ENCODE results near the gene DOCK11. TPM values are rescaled to one million over a fixed set of nuclear protein-coding genes. Genes with fewer than 3 reads are reported as not detected.
"Not testable (repeated sequence)": the region's sequence is repeated elsewhere in the genome, so short reads cannot be mapped to it uniquely, and the experiment has no call there.

The DOCK11 gene
- total RNA-seq, 1 donor from 2014 or later = 0.26 TPM

GRCh38 chrX:118694638-118695037, 199.0 kb downstream of the DOCK11 start:
- peak in 1 of 2 donors; percentile 14 for DNase-seq (ENCODE audit: low read depth in 2 of 2)

GRCh38 chrX:118698516-118699170, 203.0 kb downstream of the DOCK11 start:
- DNase-seq (ENCODE audit: low read depth in 2 of 2) = peak in 1 of 2 donors; percentile 10

GRCh38 chrX:118702741-118703140, 207.1 kb downstream of the DOCK11 start:
- no peak for DNase-seq (ENCODE audit: low read depth in 2 of 2)

- no peak for DNase-seq (ENCODE audit: low read depth in 2 of 2)
These were observed 211.1 kb downstream of the DOCK11 start for GRCh38 chrX:118706681-118707080.

GRCh38 chrX:118714521-118714920, 218.9 kb downstream of the DOCK11 start:
- DNase-seq (ENCODE audit: low read depth in 2 of 2) = no peak

GRCh38 chrX:118715917-118716316, 220.3 kb downstream of the DOCK11 start:
- not testable (repeated sequence) for DNase-seq (ENCODE audit: low read depth in 2 of 2)

GRCh38 chrX:118716833-118717232, 221.2 kb downstream of the DOCK11 start:
- DNase-seq (ENCODE audit: low read depth in 2 of 2) = not testable (repeated sequence)

- DNase-seq (ENCODE audit: low read depth in 2 of 2) = no peak
These were observed 222.2 kb downstream of the DOCK11 start for GRCh38 chrX:118717678-118718391.

- DNase-seq (ENCODE audit: low read depth in 2 of 2) = no peak
These were observed 223.1 kb downstream of the DOCK11 start for GRCh38 chrX:118718737-118719136.

- no peak for DNase-seq (ENCODE audit: low read depth in 2 of 2)
These were observed 224.6 kb downstream of the DOCK11 start for GRCh38 chrX:118720058-118720707.

- no peak for DNase-seq (ENCODE audit: low read depth in 2 of 2)
These were observed 227.8 kb downstream of the DOCK11 start for GRCh38 chrX:118723376-118723775.

- no peak for DNase-seq (ENCODE audit: low read depth in 2 of 2)
These were observed 228.8 kb downstream of the DOCK11 start for GRCh38 chrX:118724365-118724764.

GRCh38 chrX:118724775-118725174, 229.2 kb downstream of the DOCK11 start:
- DNase-seq (ENCODE audit: low read depth in 2 of 2) = no peak

- DNase-seq (ENCODE audit: low read depth in 2 of 2) = no peak
These were observed 230.8 kb downstream of the DOCK11 start for GRCh38 chrX:118726396-118726795.

GRCh38 chrX:118726887-118727685, 231.5 kb downstream of the DOCK11 start, which contains the start of gene IL13RA1:
IL13RA1 (plus strand) TSS chrX:118727606; CDS start chrX:118727639, 33 bp downstream.
- DNase-seq (ENCODE audit: low read depth in 2 of 2) = peak; percentile 12 to 84

GRCh38 chrX:118727686-118728339, 232.2 kb downstream of the DOCK11 start:
- peak; percentile 17 to 48 for DNase-seq (ENCODE audit: low read depth in 2 of 2)

GRCh38 chrX:118729042-118729652, 233.5 kb downstream of the DOCK11 start:
- DNase-seq (ENCODE audit: low read depth in 2 of 2) = peak in 1 of 2 donors; percentile 13

- peak in 1 of 2 donors; percentile 42 for DNase-seq (ENCODE audit: low read depth in 2 of 2)
These were observed 235.1 kb downstream of the DOCK11 start for GRCh38 chrX:118730500-118731247.

- DNase-seq (ENCODE audit: low read depth in 2 of 2) = not testable (repeated sequence)
These were observed 236.9 kb downstream of the DOCK11 start for GRCh38 chrX:118732551-118732950.

GRCh38 chrX:118734909-118735308, 239.3 kb downstream of the DOCK11 start:
- no peak for DNase-seq (ENCODE audit: low read depth in 2 of 2)

Data from dermis microvascular lymphatic vessel endothelial cell (primary cell).